OCI-LY7 (cell line): ENCODE measurements around the gene CSPG4. TPM values are rescaled to one million over a fixed set of nuclear protein-coding genes. Genes with fewer than 3 reads are reported as not detected.

Source experiments
- BruUV-seq: library from RNA; stranded (reverse); fragments of 400-500 nt; replicated peaks from 2 replicates; lab custom pipeline; 2021; lab: Mats Ljungman, UMichigan
- CTCF ChIA-PET: fragments of 300-600 bp; sonication (Branson Sonifier 250); formaldehyde crosslinking; loops from one replicate; lab custom pipeline; 2022; ENCODE audit warnings: antibody characterized with exemption; ENCODE audit not compliant: unreplicated experiment; lab: Charles Lee
- POLR2A ChIA-PET: fragments of 300-600 bp; sonication (Branson Sonifier 250); formaldehyde crosslinking; loops from one replicate; lab custom pipeline; 2022; ENCODE audit warnings: antibody characterized with exemption; lab: Charles Lee
- DNase-seq: peaks from one replicate; pipeline ENCODE4 v3.0.0-alpha.2; 2015; ENCODE audit warnings: low spot score
- H2AFZ ChIP-seq: fragments of 200-600 bp; sonication (generic), shearing (Covaris generic); 2 replicates; pipeline ENCODE4 v1.6.1; 2014; ENCODE audit warnings: mild to moderate bottlenecking, antibody characterized with exemption, low read length, moderate library complexity
- H3K27ac ChIP-seq: fragments of 200-600 bp; sonication (generic); 2 replicates; pipeline ENCODE4 v1.5.1; 2014; ENCODE audit warnings: mixed run types, low read depth, mild to moderate bottlenecking, moderate library complexity, low read length, inconsistent platforms; ENCODE audit not compliant: poor library complexity, severe bottlenecking
- H3K36me3 ChIP-seq: fragments of 200-600 bp; sonication (generic); 2 replicates; pipeline ENCODE4 v1.6.1; 2014; ENCODE audit warnings: mild to moderate bottlenecking, antibody characterized with exemption, low read length, moderate library complexity, mixed read lengths; ENCODE audit not compliant: insufficient read depth
- H3K4me1 ChIP-seq: fragments of 200-600 bp; sonication (generic); 2 replicates; pipeline ENCODE4 v1.5.1; 2014; ENCODE audit warnings: mild to moderate bottlenecking, low read length; ENCODE audit not compliant: insufficient read depth, poor library complexity, severe bottlenecking
- H3K4me2 ChIP-seq: fragments of 200-600 bp; sonication (generic); 2 replicates; pipeline ENCODE4 v1.6.1; 2014; ENCODE audit warnings: mild to moderate bottlenecking, low read length
- H3K4me3 ChIP-seq: fragments of 200-600 bp; sonication (generic); 2 replicates; pipeline ENCODE4 v1.5.1; 2014; ENCODE audit warnings: mild to moderate bottlenecking, low read depth, low read length; ENCODE audit not compliant: poor library complexity, severe bottlenecking
- H3K79me2 ChIP-seq: fragments of 200-600 bp; sonication (generic); 2 replicates; pipeline ENCODE4 v1.6.1; 2016; ENCODE audit warnings: low read depth, mild to moderate bottlenecking, low read length, moderate library complexity, mixed read lengths; ENCODE audit not compliant: insufficient read depth
- H3K9me2 ChIP-seq: fragments of 200-600 bp; sonication (generic); 2 replicates; pipeline ENCODE4 v1.6.1; 2016; ENCODE audit warnings: mild to moderate bottlenecking, low read length, mixed read lengths; ENCODE audit not compliant: insufficient read depth
- H3K9me3 ChIP-seq: fragments of 200-600 bp; sonication (generic); 2 replicates; pipeline ENCODE4 v1.6.1; 2014; ENCODE audit warnings: mild to moderate bottlenecking, mixed run types, low read length, mixed read lengths
- H4K20me1 ChIP-seq: fragments of 200-600 bp; sonication (generic); 2 replicates; pipeline ENCODE4 v1.6.1; 2014; ENCODE audit warnings: mild to moderate bottlenecking, antibody characterized with exemption, low read length, moderate library complexity, mixed read lengths; ENCODE audit not compliant: insufficient read depth
- EZH2phosphoT487 ChIP-seq: fragments of 200-600 bp; sonication (generic); IDR thresholded peaks from 2 replicates; pipeline ENCODE4 v1.6.1; 2018; ENCODE audit warnings: low read depth, borderline replicate concordance, mild to moderate bottlenecking, mixed run types, antibody characterized with exemption, low read length, moderate library complexity, mixed read lengths
- intact Hi-C: fragments of 100-400 bp; cut with micrococcal nuclease; formaldehyde crosslinking; loops from one replicate; pipeline ENCODE4 v1.10.0; 2022; ENCODE audit not compliant: unreplicated experiment
- total RNA-seq, 2 experiments: library from RNA; depleted of rRNA in 1 of 2; stranded (reverse); fragments of >200 nt in 1 of 2; shearing (Covaris generic) in 1 of 2; gene quantifications; 2 replicates each; pipeline ENCODE4 v1.2.3, GENCODE V29; 2014 to 2022
- TF ChIP-seq, protein P1 (sequence below): fragments of 200-600 bp; sonication (generic); conservative IDR thresholded peaks from 2 replicates; pipeline ENCODE4 v1.5.1; 2014; ENCODE audit warnings: mild to moderate bottlenecking, antibody characterized with exemption, low read length, moderate library complexity, mixed read lengths

The CSPG4 gene
- total RNA-seq, 2 experiments from 2014 or later: not detected

DNA sequence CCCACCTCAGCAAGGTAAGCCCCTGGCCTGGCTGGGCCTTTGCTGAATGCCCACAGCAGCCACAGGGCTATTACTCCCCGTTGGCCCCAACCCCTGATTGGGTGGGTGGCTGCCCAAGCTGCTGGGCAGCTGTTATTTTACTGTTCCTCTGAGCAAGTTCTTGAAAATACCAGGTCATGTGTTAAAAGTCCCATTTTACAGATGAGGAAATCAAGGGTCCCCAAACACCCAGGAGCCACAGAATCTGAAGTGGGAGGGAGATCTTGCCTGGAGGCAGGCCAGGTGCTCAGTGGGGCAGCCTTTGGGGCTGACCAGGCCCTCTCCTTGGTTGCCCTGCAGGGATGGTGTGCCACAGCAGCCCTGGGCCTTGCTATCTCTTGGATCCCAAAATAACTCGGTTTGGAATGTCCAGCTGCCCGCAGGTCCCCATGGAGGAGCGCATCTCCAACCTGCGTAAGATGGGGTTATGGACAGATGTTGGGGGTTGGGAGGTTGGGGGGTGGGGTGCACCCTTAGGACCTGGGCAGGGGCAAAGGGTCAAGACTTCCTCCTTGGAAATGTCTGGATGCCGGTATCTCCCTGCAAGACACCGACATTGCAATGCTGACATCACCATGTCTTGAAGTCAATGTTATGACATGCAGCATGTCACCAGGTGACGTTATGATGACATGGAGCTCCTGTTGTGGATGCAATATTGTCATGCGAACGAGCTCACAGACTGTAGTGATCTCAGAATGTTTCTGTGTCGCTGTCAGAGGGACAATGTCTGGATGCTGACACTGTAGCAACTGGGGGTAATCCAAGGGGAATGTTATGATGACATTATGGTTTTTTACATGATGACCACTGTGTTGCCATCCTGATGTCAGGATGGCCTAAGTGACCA lies 13.3 kb upstream of the CSPG4 start:
- H3K79me2 ChIP-seq: no peaks in the 10 kb centered on the region
- H3K4me3 ChIP-seq: no peak overlapping the region
- no peaks in the 10 kb centered on the region for H3K36me3 ChIP-seq
- BruUV-seq: no TSS peak
- TF ChIP-seq EZH2phosphoT487: no peak
- TF ChIP-seq, protein P1, sequence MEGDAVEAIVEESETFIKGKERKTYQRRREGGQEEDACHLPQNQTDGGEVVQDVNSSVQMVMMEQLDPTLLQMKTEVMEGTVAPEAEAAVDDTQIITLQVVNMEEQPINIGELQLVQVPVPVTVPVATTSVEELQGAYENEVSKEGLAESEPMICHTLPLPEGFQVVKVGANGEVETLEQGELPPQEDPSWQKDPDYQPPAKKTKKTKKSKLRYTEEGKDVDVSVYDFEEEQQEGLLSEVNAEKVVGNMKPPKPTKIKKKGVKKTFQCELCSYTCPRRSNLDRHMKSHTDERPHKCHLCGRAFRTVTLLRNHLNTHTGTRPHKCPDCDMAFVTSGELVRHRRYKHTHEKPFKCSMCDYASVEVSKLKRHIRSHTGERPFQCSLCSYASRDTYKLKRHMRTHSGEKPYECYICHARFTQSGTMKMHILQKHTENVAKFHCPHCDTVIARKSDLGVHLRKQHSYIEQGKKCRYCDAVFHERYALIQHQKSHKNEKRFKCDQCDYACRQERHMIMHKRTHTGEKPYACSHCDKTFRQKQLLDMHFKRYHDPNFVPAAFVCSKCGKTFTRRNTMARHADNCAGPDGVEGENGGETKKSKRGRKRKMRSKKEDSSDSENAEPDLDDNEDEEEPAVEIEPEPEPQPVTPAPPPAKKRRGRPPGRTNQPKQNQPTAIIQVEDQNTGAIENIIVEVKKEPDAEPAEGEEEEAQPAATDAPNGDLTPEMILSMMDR: no peak
- H4K20me1 ChIP-seq: no peaks in the 10 kb centered on the region
- POLR2A ChIA-PET: interaction anchor here (0.6 kb wide), 1 partner anchor 438 kb away, joined by 3 read pairs; no protein-coding TSS in a partner anchor
- intact Hi-C loops: loop anchor here (10.0 kb wide), 2 partner anchors 199 to 419 kb away; no protein-coding TSS in a partner anchor
- CTCF ChIA-PET: no interaction called here
- H3K4me1 ChIP-seq: no peaks in the 10 kb centered on the region
- H3K9me3 ChIP-seq: no peaks in the 10 kb centered on the region
- DNase-seq: no peak
- no peak overlapping the region for H3K27ac ChIP-seq
- H3K9me2 ChIP-seq: no peaks in the 10 kb centered on the region
- no peak overlapping the region for H2AFZ ChIP-seq
- H3K4me2 ChIP-seq: no peak overlapping the region

DNA sequence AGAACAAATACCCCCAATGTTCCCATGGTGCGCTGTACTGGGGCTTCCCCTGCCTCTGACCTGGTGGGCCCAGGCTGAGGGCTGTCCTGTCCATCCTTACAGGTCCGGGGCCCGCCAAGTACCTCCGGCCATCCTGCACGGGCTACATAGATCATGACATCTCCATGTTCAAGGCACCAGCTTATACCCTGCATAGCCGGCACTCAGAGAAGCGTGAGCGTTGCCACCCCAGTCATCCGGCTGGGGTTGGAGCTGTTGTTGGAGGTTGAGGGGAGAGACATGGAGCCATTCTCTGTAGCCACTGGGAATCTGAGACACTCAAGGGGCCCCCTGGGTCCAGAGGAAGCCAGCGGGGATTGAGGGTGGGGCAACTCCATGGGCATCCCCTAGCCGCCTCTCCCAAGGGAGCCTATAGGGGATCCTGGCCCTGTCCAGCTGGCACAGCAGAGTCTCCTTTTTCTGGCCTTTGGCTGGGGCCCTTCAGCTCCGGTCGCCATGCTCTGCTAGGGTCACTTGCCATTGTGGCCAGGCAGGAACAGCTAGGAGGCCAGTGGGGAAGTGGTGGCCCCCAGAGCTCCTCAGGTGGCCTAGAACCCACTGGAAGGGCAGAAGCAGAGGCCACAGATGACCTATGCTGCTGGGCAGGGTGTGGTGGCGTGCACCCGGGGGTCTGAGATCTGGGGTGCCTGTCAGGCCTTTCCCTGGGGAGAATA lies 12.5 kb upstream of the CSPG4 start:
- H3K79me2 ChIP-seq: no peaks in the 10 kb centered on the region
- BruUV-seq: no TSS peak
- ChIA-PET POLR2A (interaction anchor here (0.6 kb wide), 1 partner anchor 439 kb away, joined by 3 read pairs; no protein-coding TSS in a partner anchor), CTCF (no interaction called here)
- no peak for TF ChIP-seq EZH2phosphoT487
- TF ChIP-seq, protein P1: no peak
- intact Hi-C loops: loop anchor here (10.0 kb wide), 2 partner anchors 200 to 420 kb away; no protein-coding TSS in a partner anchor
- no peak overlapping the region for H3K4me2 ChIP-seq
- H3K4me3 ChIP-seq: no peak overlapping the region
- no peak overlapping the region for H3K27ac ChIP-seq
- DNase-seq: no peak
- no peaks in the 10 kb centered on the region for H4K20me1 ChIP-seq
- H3K9me2 ChIP-seq: no peaks in the 10 kb centered on the region
- no peaks in the 10 kb centered on the region for H3K9me3 ChIP-seq
- H2AFZ ChIP-seq: no peak overlapping the region
- no peaks in the 10 kb centered on the region for H3K36me3 ChIP-seq
- H3K4me1 ChIP-seq: no peaks in the 10 kb centered on the region
